Endometrial microvascular endothelial cells (primary cell): ENCODE measurements around the gene CYYR1. TPM values are rescaled to one million over a fixed set of nuclear protein-coding genes. Genes with fewer than 3 reads are reported as not detected.
"Not testable (repeated sequence)": the region's sequence is repeated elsewhere in the genome, so short reads cannot be mapped to it uniquely, and the experiment has no call there.

Experiments
- in situ Hi-C: cut with HindIII; loops from 2 replicates; pipeline ENCODE4 v1.10.0; 2017; ENCODE audit warnings: low sequenced_read_pairs, low pct_unique_long_range_greater_than_20kb; ENCODE audit errors: inconsistent ontology term
- total RNA-seq: library from RNA; depleted of rRNA; stranded (reverse); fragments of >200 nt; gene quantifications from one replicate; pipeline ENCODE4 v1.2.3, GENCODE V29; 2015; ENCODE audit errors: inconsistent ontology term

The CYYR1 gene
- total RNA-seq, 1 donor from 2014 or later = 47.0 TPM

- in situ Hi-C loops = no loop called here
These were observed 67.9 kb downstream of the CYYR1 start for GRCh38 chr21:26505211-26505610.

- in situ Hi-C loops = no loop called here
These were observed 69.7 kb downstream of the CYYR1 start for GRCh38 chr21:26503414-26503813.

DNA sequence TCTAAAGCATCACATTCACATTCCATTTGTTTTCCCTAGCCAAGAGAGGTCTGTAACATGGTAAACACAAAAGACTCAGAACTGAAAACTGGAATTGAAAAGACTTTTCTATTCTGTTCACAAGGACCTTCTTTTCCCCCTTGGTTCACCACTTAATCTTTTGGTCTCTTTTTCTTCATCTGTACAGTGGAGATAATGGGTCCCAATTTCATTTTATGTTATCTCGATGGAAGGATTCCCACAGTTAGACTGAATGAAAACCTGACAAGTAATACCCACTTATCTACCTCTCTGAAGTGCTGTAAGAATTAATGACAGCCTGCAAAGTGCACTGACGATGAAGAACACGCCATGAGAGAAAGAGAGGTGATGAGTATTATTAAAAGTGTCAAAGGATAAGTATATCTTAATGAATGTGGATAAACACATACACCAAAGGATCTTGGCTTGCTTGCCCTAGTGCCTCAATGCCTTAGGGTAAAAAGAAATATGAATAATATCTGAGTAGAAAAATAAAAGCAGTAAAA is 71.5 kb downstream of the CYYR1 start:
- in situ Hi-C loops = no loop called here

DNA sequence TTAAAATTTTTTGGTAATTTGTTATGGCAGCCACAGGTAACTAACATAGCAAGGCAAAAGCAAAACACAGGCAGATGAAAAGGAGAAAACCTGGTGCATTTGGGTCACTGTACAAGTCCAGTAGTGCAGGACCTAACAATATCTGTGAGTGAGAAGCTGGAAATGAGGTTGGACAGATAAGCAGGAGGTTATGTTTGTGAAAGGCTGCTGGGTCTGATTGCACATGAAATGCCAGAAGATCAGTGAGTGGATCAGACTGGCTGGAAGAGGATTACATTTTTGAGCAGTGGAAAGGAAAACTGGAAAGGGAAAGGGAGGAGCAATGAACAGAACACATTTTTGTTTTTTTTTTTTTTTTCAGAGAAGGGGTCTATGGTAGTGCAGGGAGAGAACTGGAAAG is 73.6 kb downstream of the CYYR1 start:
- in situ Hi-C loops = no loop called here

- in situ Hi-C loops = no loop called here
These were observed 77.7 kb downstream of the CYYR1 start for GRCh38 chr21:26495283-26495849.

- in situ Hi-C loops = no loop called here
These were observed 81.4 kb downstream of the CYYR1 start for GRCh38 chr21:26491663-26492062.

DNA sequence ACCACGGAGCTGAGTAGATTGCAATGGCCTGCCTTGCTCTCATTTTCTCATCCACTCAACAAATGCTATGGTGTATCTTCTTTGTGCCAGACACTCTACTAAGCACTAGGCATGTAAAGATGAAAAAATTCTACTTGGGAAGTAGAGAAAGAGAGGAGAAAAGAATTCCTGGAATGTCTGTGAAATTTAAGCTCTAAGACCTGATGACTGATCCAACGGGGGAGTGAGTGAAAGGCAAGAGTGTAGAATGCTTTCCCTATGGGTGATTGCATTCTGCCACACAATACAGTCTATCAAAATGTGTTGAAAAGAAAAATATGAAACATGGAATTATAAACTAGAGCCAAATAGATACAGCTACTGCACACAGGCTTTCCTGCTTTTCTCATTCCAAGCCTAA is 82.3 kb downstream of the CYYR1 start:
- in situ Hi-C loops = no loop called here

- in situ Hi-C loops = no loop called here
These were observed 83.3 kb downstream of the CYYR1 start for GRCh38 chr21:26489781-26490180.

DNA sequence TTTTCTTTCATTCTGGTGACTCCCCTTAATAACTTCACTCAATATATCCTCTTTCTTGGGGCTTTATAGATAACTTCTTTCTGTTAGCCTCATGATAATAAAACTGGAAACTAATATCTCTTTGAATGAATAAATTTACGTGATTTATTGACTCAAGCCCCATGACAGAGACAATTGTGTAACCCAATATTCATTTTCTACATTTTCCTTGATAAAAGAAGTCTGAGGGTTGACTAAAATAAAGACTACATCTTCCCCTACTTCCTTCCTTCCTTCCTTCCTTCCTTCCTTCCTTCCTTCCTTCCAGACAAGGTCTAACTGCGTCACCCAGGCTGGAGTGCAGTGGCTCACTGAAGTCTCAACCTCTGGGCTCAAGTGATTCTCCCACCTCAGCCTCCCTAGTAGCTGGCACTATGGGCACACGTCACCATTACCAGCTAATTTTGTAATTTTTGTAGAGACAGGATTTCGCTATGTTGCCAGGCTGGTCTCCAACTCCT is 85.1 kb downstream of the CYYR1 start:
- in situ Hi-C loops = no loop called here

DNA sequence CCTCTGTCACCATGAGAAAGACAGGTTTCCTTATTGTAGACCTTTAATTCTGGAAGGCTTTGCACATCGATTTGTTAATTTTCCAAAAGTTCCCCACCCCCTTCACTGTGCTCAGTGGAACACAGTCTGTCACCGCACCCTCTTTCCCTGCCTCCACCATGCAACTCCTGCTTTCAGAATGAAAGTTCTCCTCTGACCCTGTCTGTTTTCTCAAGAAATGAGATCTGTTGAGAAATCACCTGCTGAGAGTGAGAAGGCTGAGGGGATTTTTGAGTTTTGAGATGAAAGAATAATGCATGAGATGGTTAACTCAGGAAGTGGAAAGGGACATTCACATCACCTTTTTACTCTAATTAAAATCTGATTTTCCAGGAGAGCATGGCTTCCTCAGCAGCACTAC is 99.6 kb downstream of the CYYR1 start:
- in situ Hi-C loops = no loop called here

GRCh38 chr21:26471099-26471471 is 102.0 kb downstream of the CYYR1 start:
- in situ Hi-C loops = no loop called here

GRCh38 chr21:26470351-26471098 is 102.6 kb downstream of the CYYR1 start:
- in situ Hi-C loops = no loop called here

GRCh38 chr21:26469789-26470188 is 103.3 kb downstream of the CYYR1 start:
- in situ Hi-C loops = no loop called here

DNA sequence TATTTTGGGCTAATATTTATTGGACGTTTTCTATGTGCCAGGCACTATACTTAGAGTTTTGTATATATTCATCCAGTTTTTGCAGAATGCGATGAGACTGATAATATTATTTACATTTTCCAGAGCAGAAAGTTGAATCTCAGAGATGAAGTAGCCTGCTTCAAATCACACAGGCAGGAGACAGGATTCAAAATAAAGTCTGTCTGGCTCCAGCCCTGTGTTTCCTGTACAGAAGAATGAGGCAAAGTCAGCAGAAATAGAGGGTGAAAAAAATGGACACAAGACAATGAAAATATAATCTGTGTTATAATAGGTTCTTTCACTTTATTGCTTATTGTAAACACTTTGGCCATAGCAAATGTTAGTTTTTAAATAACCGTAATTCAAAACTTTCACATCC is 107.2 kb downstream of the CYYR1 start:
- in situ Hi-C loops = no loop called here

- in situ Hi-C loops = no loop called here
These were observed 111.6 kb downstream of the CYYR1 start for GRCh38 chr21:26461500-26461899.

DNA sequence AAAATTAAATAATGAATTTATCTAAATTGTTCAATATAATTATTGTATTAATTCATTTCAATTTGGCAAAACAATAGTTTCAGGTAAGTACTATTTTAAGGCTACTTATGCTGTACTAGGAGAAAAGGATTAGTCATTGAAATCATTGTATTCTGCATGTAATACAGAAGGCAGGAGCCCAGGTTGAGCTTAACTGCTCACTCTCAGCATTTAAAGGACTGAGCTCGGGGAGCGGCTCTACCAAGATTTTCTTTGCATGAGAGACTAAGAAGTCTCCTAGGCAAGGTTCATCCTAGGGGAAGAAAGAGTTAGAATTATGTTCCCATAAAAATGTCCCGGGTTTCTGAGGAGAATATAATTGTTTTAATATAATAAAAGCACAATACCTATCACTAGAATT is 112.5 kb downstream of the CYYR1 start:
- in situ Hi-C loops = no loop called here

GRCh38 chr21:26458854-26459253 is 114.2 kb downstream of the CYYR1 start:
- in situ Hi-C loops = not testable (repeated sequence)

GRCh38 chr21:26457817-26458216 is 115.3 kb downstream of the CYYR1 start:
- in situ Hi-C loops = no loop called here

GRCh38 chr21:26453267-26453666 is 119.8 kb downstream of the CYYR1 start:
- in situ Hi-C loops = no loop called here

DNA sequence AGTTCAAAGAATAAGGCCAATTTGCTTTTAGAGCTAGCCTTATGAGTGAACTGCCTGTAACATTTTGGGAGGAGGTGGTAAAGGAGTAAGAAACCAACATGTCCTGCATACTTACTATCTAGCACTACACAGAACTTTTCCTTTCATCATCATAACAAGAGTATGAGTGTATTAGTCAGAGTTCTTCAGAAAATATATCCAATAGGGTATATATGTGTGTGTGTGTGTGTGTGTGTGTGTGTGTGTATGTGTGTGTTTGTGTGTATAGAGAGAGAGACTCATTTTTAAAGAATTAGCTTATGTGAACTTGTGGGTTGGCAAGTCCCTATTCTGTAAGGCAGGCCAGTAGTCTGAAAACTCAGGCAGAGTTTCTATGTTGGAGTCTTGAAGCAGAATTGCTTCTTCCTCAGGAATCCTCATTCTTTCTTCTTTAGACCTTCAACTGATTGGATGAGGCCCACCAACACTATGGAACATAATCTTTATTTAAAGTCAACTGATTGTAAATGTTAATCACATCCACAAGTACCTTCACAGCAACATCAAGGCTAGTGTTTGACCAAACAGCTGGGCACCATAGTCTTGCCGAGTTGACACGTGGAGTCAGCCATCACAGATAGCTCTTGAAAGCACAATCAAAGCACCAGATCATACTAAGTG is 121.9 kb downstream of the CYYR1 start:
- in situ Hi-C loops = no loop called here
